Left ventricle myocardium inferior (tissue), 1 donor: ENCODE data around the gene GOT2. TPM values are rescaled to one million over a fixed set of nuclear protein-coding genes. Genes with fewer than 3 reads are reported as not detected.
A peak's percentile ranks its signal among the peaks of the same experiment; 100 is the strongest.
"Not testable (repeated sequence)": the region's sequence is repeated elsewhere in the genome, so short reads cannot be mapped to it uniquely, and the experiment has no call there.

ENCODE experiments used
- DNase-seq: peaks from one replicate; pipeline ENCODE4 v3.0.0-alpha.2; 2020
- H3K27ac ChIP-seq: fragments of 200-600 bp; replicated peaks from 2 replicates; pipeline ENCODE4 v1.8.0; 2021
- H3K27me3 ChIP-seq: fragments of 200-600 bp; 2 replicates; pipeline ENCODE4 v1.8.0; 2021; ENCODE audit warnings: low read depth
- H3K36me3 ChIP-seq: fragments of 200-600 bp; 2 replicates; pipeline ENCODE4 v1.8.0; 2021
- H3K4me1 ChIP-seq: fragments of 200-600 bp; 2 replicates; pipeline ENCODE4 v1.8.0; 2021
- H3K4me3 ChIP-seq: fragments of 200-600 bp; 2 replicates; pipeline ENCODE4 v1.8.0; 2021; ENCODE audit warnings: mild to moderate bottlenecking, moderate library complexity
- H3K9me3 ChIP-seq: fragments of 200-600 bp; replicated peaks from 2 replicates; pipeline ENCODE4 v1.8.0; 2021
- intact Hi-C: fragments of 100-400 bp; cut with micrococcal nuclease; formaldehyde crosslinking; loops from one replicate; pipeline ENCODE4 v1.11.0; 2022
- total RNA-seq: library from RNA; stranded (reverse); fragmentation: NEBNext Ultra II Directional; extraction: Animal tissue kit (Norgen Biotek cat#: 25700); gene quantifications from one replicate; pipeline ENCODE4 v1.2.1, GENCODE V29; 2021
- TF ChIP-seq, protein P1 (sequence below): fragments of 200-600 bp; IDR thresholded peaks from 2 replicates; pipeline ENCODE4 v1.8.0; 2021; ENCODE audit warnings: antibody characterized with exemption, mild to moderate bottlenecking, borderline replicate concordance
- donor health status: DM: no; HTN: yes; CAD: no; lungs with severe emphysema.

GOT2 gene
- total RNA-seq, 1 donor from 2014 or later: 569 TPM

DNA sequence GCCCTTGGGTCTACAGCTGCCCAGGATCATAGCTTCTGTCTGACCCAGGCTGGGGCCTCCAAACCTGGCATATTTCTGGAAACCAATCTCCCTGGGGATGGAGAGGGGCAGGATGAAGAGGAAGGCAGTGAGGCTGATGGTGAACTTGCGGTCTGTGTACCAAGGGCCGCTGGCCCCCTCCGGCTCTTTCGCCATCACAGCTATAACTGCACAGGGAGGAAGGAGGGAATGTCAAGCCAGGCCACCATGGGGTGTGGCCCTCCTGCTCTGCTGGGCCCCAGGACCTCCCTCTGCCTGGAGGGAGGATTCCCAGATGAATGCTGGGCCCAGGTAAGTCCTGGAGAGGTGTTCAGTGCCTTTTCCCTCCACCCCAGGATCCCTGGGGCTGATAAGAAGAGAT, 55.8 kb downstream of the GOT2 start:
- H3K27me3 ChIP-seq: no peaks in the 10 kb centered on the region
- H3K27ac ChIP-seq: no peak overlapping the region
- H3K36me3 ChIP-seq: peaks cover 81% of the 10 kb centered on the region
- TF ChIP-seq, protein P1, sequence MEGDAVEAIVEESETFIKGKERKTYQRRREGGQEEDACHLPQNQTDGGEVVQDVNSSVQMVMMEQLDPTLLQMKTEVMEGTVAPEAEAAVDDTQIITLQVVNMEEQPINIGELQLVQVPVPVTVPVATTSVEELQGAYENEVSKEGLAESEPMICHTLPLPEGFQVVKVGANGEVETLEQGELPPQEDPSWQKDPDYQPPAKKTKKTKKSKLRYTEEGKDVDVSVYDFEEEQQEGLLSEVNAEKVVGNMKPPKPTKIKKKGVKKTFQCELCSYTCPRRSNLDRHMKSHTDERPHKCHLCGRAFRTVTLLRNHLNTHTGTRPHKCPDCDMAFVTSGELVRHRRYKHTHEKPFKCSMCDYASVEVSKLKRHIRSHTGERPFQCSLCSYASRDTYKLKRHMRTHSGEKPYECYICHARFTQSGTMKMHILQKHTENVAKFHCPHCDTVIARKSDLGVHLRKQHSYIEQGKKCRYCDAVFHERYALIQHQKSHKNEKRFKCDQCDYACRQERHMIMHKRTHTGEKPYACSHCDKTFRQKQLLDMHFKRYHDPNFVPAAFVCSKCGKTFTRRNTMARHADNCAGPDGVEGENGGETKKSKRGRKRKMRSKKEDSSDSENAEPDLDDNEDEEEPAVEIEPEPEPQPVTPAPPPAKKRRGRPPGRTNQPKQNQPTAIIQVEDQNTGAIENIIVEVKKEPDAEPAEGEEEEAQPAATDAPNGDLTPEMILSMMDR: no peak
- no peaks in the 10 kb centered on the region for H3K9me3 ChIP-seq
- no peak overlapping the region for H3K4me3 ChIP-seq
- peaks cover 44% of the 10 kb centered on the region for H3K4me1 ChIP-seq
- intact Hi-C loops: no loop called here
- DNase-seq: peak; percentile 5

DNA sequence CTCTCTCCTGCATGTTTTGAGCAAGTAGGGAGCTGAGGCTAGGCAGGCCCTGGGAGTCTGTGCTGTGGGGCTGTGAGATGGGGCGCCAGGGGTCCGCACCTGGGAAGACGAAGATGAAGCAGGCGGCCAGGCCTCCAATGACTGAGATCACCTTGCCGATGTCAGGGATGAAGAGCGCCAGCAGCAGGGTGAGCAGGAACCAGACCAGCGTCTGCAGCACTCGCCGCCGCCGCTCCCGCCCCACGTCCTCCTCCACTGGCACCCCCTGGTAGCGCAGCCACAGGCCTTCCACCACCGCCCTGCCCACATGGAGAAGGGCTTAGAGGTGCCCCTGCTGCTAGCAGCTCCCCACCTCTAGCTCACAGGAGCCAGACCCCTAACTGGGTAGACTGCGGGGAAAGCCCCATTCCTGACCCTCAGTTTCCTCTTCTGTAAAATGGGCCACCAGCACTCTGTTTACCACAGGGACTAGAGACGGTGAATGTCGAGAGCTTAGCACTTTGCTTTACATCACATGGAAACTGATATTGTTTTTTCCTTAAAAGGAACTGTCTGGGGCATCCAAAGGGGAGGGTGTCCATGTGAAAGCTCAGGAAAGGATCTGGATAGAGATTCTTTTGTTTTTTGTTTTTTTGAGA, 63.1 kb downstream of the GOT2 start:
- Histone ChIP-seq H3K4me3 (no peak overlapping the region), H3K27ac (no peak overlapping the region), H3K27me3 (no peaks in the 10 kb centered on the region), H3K4me1 (peaks cover 5% of the 10 kb centered on the region), H3K36me3 (peaks cover 92% of the 10 kb centered on the region), H3K9me3 (no peaks in the 10 kb centered on the region)
- TF ChIP-seq, protein P1: no peak
- DNase-seq: no peak
- intact Hi-C loops: no loop called here

DNA sequence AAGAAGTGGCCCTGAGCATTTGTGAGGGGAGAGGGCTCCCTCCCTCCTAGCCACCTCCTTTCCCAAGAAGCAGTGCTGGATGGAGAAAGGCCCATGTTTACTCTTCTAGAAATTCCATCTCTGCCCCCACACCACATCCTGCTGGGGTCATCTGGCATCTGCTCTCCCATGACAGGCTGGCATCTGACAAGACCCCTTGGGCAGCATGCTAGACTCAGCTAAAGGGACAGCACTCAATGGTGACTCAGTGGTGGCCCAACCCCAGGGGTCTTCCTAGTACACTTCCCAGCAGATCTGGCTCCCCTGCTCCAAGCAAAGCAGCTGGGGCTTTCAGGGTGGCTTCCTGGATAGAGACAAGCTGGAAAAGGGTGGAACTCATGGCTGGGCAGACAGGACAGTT, 63.9 kb downstream of the GOT2 start:
- no peak for DNase-seq
- Histone ChIP-seq H3K27ac (no peak overlapping the region), H3K9me3 (no peaks in the 10 kb centered on the region), H3K4me1 (peaks cover 5% of the 10 kb centered on the region), H3K27me3 (no peaks in the 10 kb centered on the region), H3K36me3 (peaks cover 83% of the 10 kb centered on the region), H3K4me3 (no peak overlapping the region)
- intact Hi-C loops: no loop called here
- TF ChIP-seq, protein P1: no peak

DNA sequence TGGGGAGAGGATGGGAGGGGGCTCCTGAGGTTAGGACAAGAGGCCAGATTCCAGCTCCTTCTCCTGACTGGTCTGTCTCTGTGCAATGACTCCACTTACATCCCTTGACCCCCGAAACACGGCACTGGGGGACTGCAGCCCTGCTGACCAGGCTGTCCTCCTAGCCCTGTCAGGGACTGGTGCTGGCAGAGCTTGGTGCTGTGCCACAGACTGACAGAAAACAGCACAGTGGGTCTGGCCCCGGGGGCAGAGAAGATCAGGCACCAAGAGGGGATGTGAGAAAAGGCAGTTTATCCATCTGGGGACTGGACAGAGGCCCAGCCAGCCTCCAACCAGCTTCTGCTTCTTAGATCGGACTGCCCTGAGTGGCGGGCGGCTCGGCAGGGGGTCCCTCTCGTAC, 68.9 kb downstream of the GOT2 start:
- DNase-seq: no peak
- TF ChIP-seq, protein P1: no peak
- H3K36me3 ChIP-seq: peaks cover 36% of the 10 kb centered on the region
- intact Hi-C loops: no loop called here
- no peaks in the 10 kb centered on the region for H3K4me1 ChIP-seq
- no peak overlapping the region for H3K27ac ChIP-seq
- no peak overlapping the region for H3K4me3 ChIP-seq
- H3K27me3 ChIP-seq: no peaks in the 10 kb centered on the region
- no peaks in the 10 kb centered on the region for H3K9me3 ChIP-seq

DNA sequence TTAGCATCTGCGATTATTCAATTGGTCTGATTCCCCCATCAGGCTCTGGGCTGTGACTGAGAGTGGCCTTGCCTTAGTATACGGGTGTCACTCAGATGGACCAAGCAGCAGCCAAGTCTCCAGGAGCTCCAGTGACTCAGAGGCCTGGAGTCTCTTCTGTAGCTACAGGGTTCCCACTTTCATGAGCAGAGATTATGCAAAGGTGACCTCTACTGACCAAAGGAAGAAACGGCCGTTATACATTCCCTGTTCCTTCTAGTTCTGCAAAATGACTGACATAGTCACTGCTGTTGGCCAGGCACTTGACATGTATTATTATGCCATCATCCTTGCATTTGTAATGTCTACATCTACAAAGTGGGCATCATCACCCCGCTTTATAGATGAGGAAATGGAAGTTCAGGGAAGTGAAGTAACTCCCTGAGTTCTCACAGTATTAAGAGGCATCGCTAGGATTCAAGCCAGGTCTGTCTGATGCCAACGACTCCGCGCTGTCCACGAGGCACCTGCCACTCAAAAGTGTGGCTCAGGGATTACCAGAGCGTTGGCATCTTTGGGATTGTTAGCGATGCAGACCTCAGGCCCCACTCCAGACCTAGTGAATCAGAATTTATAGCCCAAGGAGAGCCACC, 72.8 kb downstream of the GOT2 start:
- TF ChIP-seq, protein P1: peak; percentile 61
- intact Hi-C loops: no loop called here
- DNase-seq: peak; percentile 27

DNA sequence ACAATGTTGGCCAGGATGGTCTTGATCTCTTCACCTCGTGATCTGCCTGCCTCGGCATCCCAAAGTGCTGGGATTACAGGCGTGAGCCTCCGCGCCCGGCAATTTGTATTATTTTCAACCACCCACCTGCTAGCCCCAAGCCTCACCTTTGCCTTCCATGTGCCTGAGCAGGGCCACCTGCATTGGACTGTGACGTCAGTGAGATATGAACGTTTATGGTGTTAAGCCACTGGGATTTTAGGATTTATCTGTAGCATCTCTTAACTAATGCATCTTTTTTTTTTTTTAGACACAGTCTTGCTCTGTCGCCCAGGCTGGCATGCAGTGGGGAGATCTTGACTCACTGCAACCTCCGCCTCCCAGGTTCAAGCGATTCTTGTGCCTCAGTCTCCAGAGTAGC, 74.2 kb downstream of the GOT2 start:
- H3K27ac ChIP-seq, H3K27me3 ChIP-seq, intact Hi-C loops, DNase-seq, H3K4me1 ChIP-seq, H3K4me3 ChIP-seq, H3K36me3 ChIP-seq, H3K9me3 ChIP-seq: not testable (repeated sequence)

More for the DNA sequence above, 72.8 kb downstream of the GOT2 start:
- Histone ChIP-seq H3K4me1 (no peaks in the 10 kb centered on the region), H3K9me3 (no peaks in the 10 kb centered on the region), H3K27me3 (no peaks in the 10 kb centered on the region), H3K27ac (no peak overlapping the region), H3K36me3 (no peaks in the 10 kb centered on the region), H3K4me3 (no peak overlapping the region)
